Astrocyte (in vitro differentiated cells and primary cell): Measurements from ENCODE around the gene CDR2L.

Experiments used
- EZH2 ChIP-seq: IDR thresholded peaks from 2 replicates; pipeline ENCODE4 v1.6.1; 2012; ENCODE audit warnings: mild to moderate bottlenecking, low read length, inconsistent platforms; ENCODE audit not compliant: insufficient read depth
- TF ChIP-seq, protein P1 (sequence below): IDR thresholded peaks from 2 replicates; pipeline ENCODE4 v1.5.1; 2011; ENCODE audit warnings: low read depth, mild to moderate bottlenecking, inconsistent platforms, low read length, moderate library complexity; ENCODE audit not compliant: insufficient read depth

DNA sequence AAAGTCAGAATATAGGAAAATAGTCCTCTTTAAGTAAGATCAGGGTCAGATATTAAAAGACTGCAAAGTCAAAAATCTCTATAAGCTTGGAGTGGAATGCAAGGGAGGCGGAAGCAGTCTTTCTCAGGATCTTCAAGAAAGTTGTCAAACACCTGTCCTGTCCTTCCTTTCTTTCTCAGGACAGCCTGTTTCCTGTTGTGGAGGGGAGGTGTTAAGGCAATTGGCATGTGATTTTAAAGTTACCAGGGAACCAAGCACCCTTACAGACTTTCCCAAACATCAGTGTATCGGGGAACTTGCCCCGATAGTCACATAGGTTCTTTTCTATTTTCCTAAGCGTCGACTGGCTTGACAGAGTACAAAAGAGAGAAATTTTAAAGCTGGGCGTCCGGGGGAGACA is 57.3 kb downstream of the CDR2L start:
- TF ChIP-seq, protein P1, sequence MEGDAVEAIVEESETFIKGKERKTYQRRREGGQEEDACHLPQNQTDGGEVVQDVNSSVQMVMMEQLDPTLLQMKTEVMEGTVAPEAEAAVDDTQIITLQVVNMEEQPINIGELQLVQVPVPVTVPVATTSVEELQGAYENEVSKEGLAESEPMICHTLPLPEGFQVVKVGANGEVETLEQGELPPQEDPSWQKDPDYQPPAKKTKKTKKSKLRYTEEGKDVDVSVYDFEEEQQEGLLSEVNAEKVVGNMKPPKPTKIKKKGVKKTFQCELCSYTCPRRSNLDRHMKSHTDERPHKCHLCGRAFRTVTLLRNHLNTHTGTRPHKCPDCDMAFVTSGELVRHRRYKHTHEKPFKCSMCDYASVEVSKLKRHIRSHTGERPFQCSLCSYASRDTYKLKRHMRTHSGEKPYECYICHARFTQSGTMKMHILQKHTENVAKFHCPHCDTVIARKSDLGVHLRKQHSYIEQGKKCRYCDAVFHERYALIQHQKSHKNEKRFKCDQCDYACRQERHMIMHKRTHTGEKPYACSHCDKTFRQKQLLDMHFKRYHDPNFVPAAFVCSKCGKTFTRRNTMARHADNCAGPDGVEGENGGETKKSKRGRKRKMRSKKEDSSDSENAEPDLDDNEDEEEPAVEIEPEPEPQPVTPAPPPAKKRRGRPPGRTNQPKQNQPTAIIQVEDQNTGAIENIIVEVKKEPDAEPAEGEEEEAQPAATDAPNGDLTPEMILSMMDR, result no peak
- no peak for TF ChIP-seq EZH2
